ENCODE data around the gene LHX6. TPM values are rescaled to one million over a fixed set of nuclear protein-coding genes. Genes with fewer than 3 reads are reported as not detected.

LHX6 gene
- total RNA-seq, 1 experiment from 2014 or later = 0.62 TPM

DNA sequence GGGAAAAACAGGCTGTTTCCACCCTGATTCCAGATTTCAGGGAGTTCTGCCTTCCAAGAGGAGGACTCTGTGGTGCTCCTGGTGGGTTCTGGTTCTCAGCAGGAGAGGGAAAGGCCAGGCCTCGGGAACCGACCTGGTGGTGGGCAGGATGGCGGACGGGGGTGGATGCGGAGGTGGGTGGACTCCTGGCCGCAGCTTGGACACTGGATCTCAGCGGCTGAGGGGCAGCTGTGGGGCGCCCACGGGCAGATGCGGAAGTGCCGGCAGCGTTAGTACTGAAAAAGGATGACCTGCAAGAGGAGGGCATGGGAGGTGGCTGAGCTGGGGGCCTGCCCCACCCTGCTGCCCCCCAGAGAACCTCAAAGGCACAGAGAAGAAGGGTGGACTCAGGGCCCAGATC lies 24.3 kb downstream of the LHX6 start:
- no peaks in the 10 kb centered on the region for H3K4me1 ChIP-seq (ENCODE audit: control insufficient read depth, insufficient read depth, low read length)
- ChIA-PET CTCF (no interaction called here), POLR2A (no interaction called here)
- H3K4me3 ChIP-seq (ENCODE audit: low read depth in 2 of 2, low read length in 2 of 2) = no peak overlapping the region
- DNase-seq (ENCODE audit: low read depth, low spot score) (no peak), ATAC-seq (no peak)
- in situ Hi-C loops (cut with HindIII; ENCODE audit: low pct_unique_long_range_greater_than_20kb, low sequenced_read_pairs) (no loop called here), intact Hi-C loops (cut with micrococcal nuclease; ENCODE audit: unreplicated experiment) (no loop called here)
- H3K27ac ChIP-seq (ENCODE audit: low read length) = no peak overlapping the region
- no TSS peak for BruUV-seq (replicated peaks)
- no peaks in the 10 kb centered on the region for H3K27me3 ChIP-seq (ENCODE audit: control insufficient read depth, insufficient read depth, low read length)
- TF ChIP-seq TCF7L2 (IDR thresholded peaks at IDR 0.05; ENCODE audit: low read depth, low read length) (no peak), REST (IDR thresholded peaks at IDR 0.05; ENCODE audit: insufficient read depth in 1 of 2, low read depth in 2 of 2, low read length in 1 of 2) (no peak), SIN3A (IDR thresholded peaks at IDR 0.05; ENCODE audit: borderline replicate concordance, insufficient read depth, low read depth, low read length) (no peak), POLR2AphosphoS5 (IDR thresholded peaks at IDR 0.05; ENCODE audit: low read depth, low read length) (no peak)
- TF ChIP-seq, protein P1, sequence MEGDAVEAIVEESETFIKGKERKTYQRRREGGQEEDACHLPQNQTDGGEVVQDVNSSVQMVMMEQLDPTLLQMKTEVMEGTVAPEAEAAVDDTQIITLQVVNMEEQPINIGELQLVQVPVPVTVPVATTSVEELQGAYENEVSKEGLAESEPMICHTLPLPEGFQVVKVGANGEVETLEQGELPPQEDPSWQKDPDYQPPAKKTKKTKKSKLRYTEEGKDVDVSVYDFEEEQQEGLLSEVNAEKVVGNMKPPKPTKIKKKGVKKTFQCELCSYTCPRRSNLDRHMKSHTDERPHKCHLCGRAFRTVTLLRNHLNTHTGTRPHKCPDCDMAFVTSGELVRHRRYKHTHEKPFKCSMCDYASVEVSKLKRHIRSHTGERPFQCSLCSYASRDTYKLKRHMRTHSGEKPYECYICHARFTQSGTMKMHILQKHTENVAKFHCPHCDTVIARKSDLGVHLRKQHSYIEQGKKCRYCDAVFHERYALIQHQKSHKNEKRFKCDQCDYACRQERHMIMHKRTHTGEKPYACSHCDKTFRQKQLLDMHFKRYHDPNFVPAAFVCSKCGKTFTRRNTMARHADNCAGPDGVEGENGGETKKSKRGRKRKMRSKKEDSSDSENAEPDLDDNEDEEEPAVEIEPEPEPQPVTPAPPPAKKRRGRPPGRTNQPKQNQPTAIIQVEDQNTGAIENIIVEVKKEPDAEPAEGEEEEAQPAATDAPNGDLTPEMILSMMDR (IDR thresholded peaks at IDR 0.05) = no peak
- no peaks in the 10 kb centered on the region for H3K9me3 ChIP-seq (ENCODE audit: control insufficient read depth, insufficient read depth, low read depth, low read length)
- H3K36me3 ChIP-seq (ENCODE audit: control insufficient read depth, insufficient read depth, low read length) = no peaks in the 10 kb centered on the region

DNA sequence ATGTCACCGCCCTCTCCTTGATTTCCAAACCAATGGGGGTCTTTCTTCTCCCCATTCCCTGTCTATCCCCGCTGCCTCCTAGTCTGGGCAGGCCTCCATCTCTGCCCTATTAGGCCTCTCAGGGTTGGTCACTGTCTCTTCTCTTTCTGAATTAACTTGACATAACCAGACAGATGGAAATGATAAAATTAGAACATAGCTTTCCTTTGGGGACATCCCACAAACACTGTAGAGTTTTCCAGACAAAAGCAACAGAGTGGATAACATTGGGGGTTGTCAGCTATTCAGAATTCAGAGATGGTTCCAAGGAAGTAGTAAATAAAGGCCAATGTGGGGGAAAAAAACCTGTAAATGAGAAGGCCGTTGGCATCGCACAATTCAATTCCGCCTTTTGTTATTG lies 24.7 kb downstream of the LHX6 start:
- in situ Hi-C loops (cut with HindIII; ENCODE audit: low pct_unique_long_range_greater_than_20kb, low sequenced_read_pairs) = no loop called here
- no peak for DNase-seq (ENCODE audit: low read depth, low spot score)

More for the DNA sequence above, 24.7 kb downstream of the LHX6 start:
- POLR2A ChIA-PET = no interaction called here
- Histone ChIP-seq H3K4me3 (ENCODE audit: low read depth in 2 of 2, low read length in 2 of 2) (no peak overlapping the region), H3K27me3 (ENCODE audit: control insufficient read depth, insufficient read depth, low read length) (no peaks in the 10 kb centered on the region), H3K4me1 (ENCODE audit: control insufficient read depth, insufficient read depth, low read length) (no peaks in the 10 kb centered on the region), H3K36me3 (ENCODE audit: control insufficient read depth, insufficient read depth, low read length) (no peaks in the 10 kb centered on the region), H3K27ac (ENCODE audit: low read length) (no peak overlapping the region), H3K9me3 (ENCODE audit: control insufficient read depth, insufficient read depth, low read depth, low read length) (no peaks in the 10 kb centered on the region)
- no peak for ATAC-seq
- TF ChIP-seq, protein P1 (IDR thresholded peaks at IDR 0.05) = no peak
- TF ChIP-seq POLR2AphosphoS5 (IDR thresholded peaks at IDR 0.05; ENCODE audit: low read depth, low read length) = no peak
- TF ChIP-seq REST (IDR thresholded peaks at IDR 0.05; ENCODE audit: insufficient read depth in 1 of 2, low read depth in 2 of 2, low read length in 1 of 2) = no peak
- no peak for TF ChIP-seq TCF7L2 (IDR thresholded peaks at IDR 0.05; ENCODE audit: low read depth, low read length)
- no peak for TF ChIP-seq SIN3A (IDR thresholded peaks at IDR 0.05; ENCODE audit: borderline replicate concordance, insufficient read depth, low read depth, low read length)
- CTCF ChIA-PET = no interaction called here
- BruUV-seq (replicated peaks) = no TSS peak
- intact Hi-C loops (cut with micrococcal nuclease; ENCODE audit: unreplicated experiment) = no loop called here

Data from Panc1 (cell line).